NCI-H2171 (cell line): ENCODE results near the gene PRRG4.
"Not testable (repeated sequence)": the region's sequence is repeated elsewhere in the genome, so short reads cannot be mapped to it uniquely, and the experiment has no call there.

Experiments used
- DNase-seq: peaks from one replicate; lab custom pipeline; 2025; lab: John Stamatoyannopoulos, UW

PRRG4 gene

GRCh38 chr11:32830796-32831195 lies 1.1 kb downstream of the PRRG4 start:
- DNase-seq: no peak

- no peak for DNase-seq
Measured at GRCh38 chr11:32831221-32831620, 1.5 kb downstream of the PRRG4 start.

- no peak for DNase-seq
Measured at GRCh38 chr11:32833921-32834320, 4.2 kb downstream of the PRRG4 start.

GRCh38 chr11:32836946-32837345 lies 7.2 kb downstream of the PRRG4 start:
- no peak for DNase-seq

GRCh38 chr11:32838505-32839274 lies 9.0 kb downstream of the PRRG4 start:
- DNase-seq: peak; percentile 7

GRCh38 chr11:32839308-32839707 lies 9.6 kb downstream of the PRRG4 start:
- DNase-seq: no peak

GRCh38 chr11:32840587-32840986 lies 10.9 kb downstream of the PRRG4 start:
- DNase-seq: no peak

GRCh38 chr11:32843544-32843943 lies 13.8 kb downstream of the PRRG4 start:
- DNase-seq: no peak

- DNase-seq: no peak
Measured at GRCh38 chr11:32847511-32847910, 17.8 kb downstream of the PRRG4 start.

GRCh38 chr11:32849761-32850160 lies 20.0 kb downstream of the PRRG4 start:
- no peak for DNase-seq

- DNase-seq: no peak
Measured at GRCh38 chr11:32851251-32851650, 21.5 kb downstream of the PRRG4 start.

GRCh38 chr11:32852207-32852606 lies 22.5 kb downstream of the PRRG4 start:
- no peak for DNase-seq

GRCh38 chr11:32855601-32856000 lies 25.9 kb downstream of the PRRG4 start:
- DNase-seq: no peak

- DNase-seq: no peak
Measured at GRCh38 chr11:32858731-32859130, 29.0 kb downstream of the PRRG4 start.

- no peak for DNase-seq
Measured at GRCh38 chr11:32861850-32862577, 32.3 kb downstream of the PRRG4 start.

GRCh38 chr11:32864555-32864954 lies 34.8 kb downstream of the PRRG4 start:
- DNase-seq: no peak

GRCh38 chr11:32868752-32869151 lies 39.0 kb downstream of the PRRG4 start:
- DNase-seq: not testable (repeated sequence)

GRCh38 chr11:32870676-32871075 lies 40.9 kb downstream of the PRRG4 start:
- DNase-seq: no peak

- no peak for DNase-seq
Measured at GRCh38 chr11:32874132-32874531, 44.4 kb downstream of the PRRG4 start.

- DNase-seq: no peak
Measured at GRCh38 chr11:32881286-32881685, 51.6 kb downstream of the PRRG4 start.

- no peak for DNase-seq
Measured at GRCh38 chr11:32883421-32883820, 53.7 kb downstream of the PRRG4 start.

GRCh38 chr11:32884023-32884422 lies 54.3 kb downstream of the PRRG4 start:
- DNase-seq: no peak

GRCh38 chr11:32884770-32885384 lies 55.1 kb downstream of the PRRG4 start:
- DNase-seq: no peak
